ENCODE results near the gene REXO4.
A peak's percentile ranks its signal among the peaks of the same experiment; 100 is the strongest.

The REXO4 gene

GRCh38 chr9:133448487-133448972 is 30.7 kb upstream of the REXO4 start:
- no peak for DNase-seq

- no peak for DNase-seq
These were observed 27.6 kb upstream of the REXO4 start for GRCh38 chr9:133445293-133445969.

GRCh38 chr9:133443982-133444381 is 26.2 kb upstream of the REXO4 start:
- no peak for DNase-seq

DNA sequence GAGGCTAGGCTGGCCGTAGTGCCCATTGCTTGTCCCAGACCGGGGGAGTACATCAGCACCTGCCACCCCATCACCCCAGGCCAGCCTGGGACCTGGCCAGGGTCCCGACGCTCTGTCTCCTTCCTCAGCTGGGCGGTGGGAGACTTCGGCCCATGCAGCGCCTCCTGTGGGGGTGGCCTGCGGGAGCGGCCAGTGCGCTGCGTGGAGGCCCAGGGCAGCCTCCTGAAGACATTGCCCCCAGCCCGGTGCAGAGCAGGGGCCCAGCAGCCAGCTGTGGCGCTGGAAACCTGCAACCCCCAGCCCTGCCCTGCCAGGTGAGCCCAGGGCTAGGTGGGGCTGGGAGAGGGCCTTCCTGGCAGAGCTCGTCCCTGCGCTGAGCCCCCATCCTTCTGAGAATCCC is 25.4 kb upstream of the REXO4 start:
- DNase-seq, result no peak

GRCh38 chr9:133441571-133441970 is 23.8 kb upstream of the REXO4 start:
- DNase-seq, result no peak

- no peak for DNase-seq
These were observed 23.1 kb upstream of the REXO4 start for GRCh38 chr9:133440874-133441273.

DNA sequence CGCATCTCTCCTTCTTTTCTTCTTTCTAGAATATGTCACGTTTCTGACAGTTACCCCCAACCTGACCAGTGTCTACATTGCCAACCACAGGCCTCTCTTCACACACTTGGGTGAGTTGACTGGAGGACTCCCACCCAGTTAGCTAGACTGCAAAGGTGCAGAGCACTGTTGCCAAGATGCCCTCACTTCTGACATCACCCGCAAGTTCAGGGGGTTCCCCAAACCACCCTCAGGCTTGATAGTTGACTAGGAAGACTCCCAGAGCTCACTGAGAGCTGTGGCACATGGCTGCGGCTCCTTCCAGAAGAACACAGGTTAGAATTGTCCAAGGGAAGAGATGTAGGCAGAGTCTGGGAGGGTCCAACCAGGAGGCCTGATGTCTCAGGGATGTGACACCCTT is 21.5 kb upstream of the REXO4 start:
- DNase-seq, result no peak

GRCh38 chr9:133437753-133438531 is 20.1 kb upstream of the REXO4 start:
- DNase-seq, result no peak

- no peak for DNase-seq
These were observed 18.9 kb upstream of the REXO4 start for GRCh38 chr9:133436681-133437080.

GRCh38 chr9:133433351-133433843 is 15.6 kb upstream of the REXO4 start:
- DNase-seq, result no peak

DNA sequence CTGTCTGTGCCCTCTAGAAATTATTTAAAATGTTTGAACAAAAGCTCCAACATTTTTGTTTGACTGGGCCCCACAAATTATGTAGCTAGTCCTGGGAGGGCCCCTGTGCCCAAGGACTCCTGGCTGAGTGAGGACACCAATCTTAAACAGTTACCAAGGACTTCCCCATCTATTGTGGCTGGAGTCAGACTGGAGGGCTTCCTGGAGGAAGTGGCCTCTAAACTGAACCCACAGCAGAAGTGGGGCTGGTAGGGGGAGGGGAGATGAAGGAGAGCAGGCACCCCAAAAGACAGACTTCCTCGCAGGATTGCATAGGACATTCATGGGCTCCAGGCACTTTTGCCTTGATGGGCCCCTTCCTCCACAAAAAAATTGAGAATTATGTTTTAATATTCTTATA is 12.4 kb upstream of the REXO4 start:
- no peak for DNase-seq

- no peak for DNase-seq
These were observed 11.9 kb upstream of the REXO4 start for GRCh38 chr9:133429641-133430161.

GRCh38 chr9:133429214-133429613 is 11.4 kb upstream of the REXO4 start:
- DNase-seq, result no peak

GRCh38 chr9:133428617-133429101 is 10.8 kb upstream of the REXO4 start:
- DNase-seq, result peak; percentile 32

DNA sequence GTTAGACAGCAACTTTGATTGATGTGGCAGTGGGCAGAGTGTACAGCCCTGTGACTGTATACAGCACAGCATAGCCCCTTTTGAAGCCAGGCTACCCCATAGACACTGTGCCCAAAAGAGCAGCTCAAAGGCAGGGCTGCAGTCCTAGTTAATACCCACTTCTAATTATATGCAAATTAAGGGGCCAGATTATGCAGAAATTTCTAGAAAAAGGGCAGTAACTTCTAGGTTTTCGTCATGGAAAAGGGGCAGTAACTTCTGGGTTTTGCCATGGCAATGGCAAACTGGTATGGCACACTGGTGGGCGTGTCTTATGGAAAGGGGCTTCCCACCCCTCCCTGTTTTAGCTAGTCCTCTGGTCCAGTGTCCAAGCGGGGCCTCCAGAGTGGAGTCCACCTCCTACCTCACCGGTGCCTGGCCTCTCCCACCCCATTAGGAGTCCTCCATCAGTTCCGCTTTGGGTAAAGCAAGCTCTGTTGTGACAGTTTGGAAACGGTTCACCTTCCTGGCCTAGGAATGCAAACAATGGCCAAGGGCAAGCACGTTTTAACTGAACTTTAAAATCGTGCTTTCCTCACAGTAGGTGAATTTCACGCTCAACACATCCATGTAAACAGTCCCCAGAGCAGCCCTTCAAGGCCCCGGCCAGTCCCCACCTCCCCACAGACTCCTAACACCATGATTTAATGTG is 10.0 kb upstream of the REXO4 start:
- no peak for DNase-seq

- DNase-seq, result no peak
These were observed 8.2 kb upstream of the REXO4 start for GRCh38 chr9:133426011-133426410.

DNA sequence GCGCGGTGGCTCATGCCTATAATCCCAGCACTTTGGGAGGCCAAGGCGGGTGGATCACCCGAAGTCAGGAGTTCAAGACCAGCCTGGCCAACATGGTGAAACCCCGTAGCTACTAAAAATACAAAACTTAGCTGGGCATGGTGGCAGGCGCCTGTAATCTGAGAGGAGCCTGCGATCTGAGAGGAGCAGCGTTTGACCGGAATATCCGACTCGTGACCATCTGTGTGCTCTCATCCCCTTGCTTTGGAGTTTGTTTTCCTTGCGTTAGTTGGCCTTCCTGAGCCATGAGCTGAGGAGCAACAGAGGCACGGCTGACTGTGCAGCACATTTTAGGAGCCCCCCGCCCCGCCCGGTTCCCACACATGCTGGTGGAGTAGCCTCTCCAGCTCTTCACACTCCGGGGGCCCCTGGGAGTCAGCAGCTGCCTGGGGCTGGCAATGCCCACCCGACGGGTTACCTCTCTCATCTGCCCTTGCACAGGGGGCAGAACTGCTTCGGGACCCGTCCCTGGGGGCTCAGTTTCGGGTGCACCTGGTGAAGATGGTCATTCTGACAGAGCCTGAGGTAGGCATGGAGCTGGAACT is 7.3 kb upstream of the REXO4 start:
- no peak for DNase-seq

DNA sequence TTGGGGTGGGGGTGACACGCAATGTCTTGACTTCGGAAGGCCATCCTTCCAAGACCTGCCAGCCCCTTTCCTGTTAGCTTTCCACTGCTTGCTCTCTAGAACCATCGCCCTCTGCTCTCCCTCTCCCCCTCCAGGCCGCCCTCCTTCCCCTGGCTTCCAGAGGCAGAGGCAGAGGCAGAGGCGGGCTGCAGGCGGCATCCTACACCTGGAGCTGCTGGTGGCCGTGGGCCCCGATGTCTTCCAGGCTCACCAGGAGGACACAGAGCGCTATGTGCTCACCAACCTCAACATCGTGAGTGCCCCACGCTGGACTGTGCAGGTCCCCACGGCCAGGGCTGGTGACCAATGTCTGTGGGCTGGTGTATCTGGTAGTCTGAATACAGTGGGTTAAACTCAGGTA is 6.4 kb upstream of the REXO4 start:
- DNase-seq, result no peak

- DNase-seq, result no peak
These were observed 5.4 kb upstream of the REXO4 start for GRCh38 chr9:133423216-133423615.

DNA sequence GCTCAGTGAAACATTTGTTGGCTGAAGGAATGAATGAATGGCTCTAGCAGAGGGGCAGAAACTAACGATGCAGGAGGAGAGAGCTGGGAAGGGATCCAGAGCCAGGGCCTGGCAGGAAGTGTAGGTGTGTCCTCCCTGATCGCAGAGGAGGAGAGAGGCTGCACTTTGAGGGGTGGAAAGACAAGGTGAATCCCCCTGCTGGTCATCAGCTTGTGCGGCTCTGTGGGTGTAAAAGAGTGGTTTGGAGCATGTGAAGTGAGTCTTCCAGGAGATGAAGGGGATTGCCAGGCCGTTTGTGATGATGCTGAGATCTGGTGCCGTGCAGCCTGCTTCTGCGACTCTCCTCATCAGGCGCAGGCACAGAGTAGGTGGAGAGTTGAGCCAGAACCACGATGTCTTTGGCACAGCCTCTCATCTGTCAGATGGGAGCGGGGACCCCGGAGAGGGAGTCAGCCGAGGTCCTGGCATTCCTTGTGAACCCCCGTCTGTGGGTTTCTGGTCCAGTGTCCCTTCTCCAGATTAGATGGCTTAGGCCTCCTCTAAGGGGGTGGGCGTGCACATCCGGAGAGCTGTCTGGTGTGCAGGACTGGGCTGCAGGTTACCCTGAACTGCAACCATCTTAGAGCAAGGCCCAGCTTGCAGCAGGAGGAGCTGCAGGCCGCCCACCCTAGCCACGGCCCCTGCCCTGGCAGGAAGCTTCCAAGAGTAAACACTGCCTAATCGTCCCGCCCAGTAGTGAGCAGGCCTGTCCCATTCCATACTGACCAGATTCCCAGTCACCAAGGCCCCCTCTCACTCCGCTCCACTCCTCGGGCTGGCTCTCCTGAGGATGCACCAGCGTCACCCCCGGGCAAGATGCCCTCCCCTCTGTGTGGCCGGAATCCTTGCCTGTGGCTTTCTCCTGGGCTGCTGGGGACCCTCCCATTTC is 4.1 kb upstream of the REXO4 start, which contains the start of gene ADAMTS13:
TSS of gene ADAMTS13 (plus strand) at position 753 of the 928 bp plus-strand sequence. CDS start at position 830, 77 bp downstream.
- DNase-seq, result no peak

DNA sequence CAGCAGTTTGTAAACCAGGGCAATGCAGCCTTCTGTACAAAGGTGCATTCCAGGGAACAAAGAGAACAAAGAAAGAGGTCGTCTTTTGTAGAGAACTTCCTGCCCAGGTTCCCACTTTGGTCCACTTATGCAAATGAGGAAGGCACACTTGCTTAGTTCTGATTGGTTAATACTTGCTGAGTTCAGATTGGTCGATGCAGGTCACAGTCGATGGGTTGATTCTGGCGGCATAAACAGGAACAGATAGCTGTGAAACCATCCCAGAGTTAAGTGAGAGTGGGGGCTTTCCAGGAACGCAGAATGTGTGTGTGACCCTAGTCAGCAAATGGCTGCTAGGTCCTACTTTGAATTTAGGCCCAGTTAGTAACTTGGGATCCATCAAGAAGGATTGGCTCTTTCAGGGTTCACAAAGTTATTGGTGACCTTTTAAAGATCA is 2.6 kb upstream of the REXO4 start:
- no peak for DNase-seq
